ENCODE measurements around the gene GALNT2. TPM values are rescaled to one million over a fixed set of nuclear protein-coding genes. Genes with fewer than 3 reads are reported as not detected.

The GALNT2 gene
- total RNA-seq, 1 donor from 2014 or later = 66.3 TPM

GRCh38 chr1:230153641-230154296 is 86.7 kb downstream of the GALNT2 start:
- Mint-ChIP-seq H3K27me3 (no peaks in the 10 kb centered on the region), H3K27ac (peak overlapping the region; percentile 50), H3K36me3 (peaks cover 12% of the 10 kb centered on the region), H3K4me1 (ENCODE audit: unreplicated experiment) (peaks cover 59% of the 10 kb centered on the region), H3K9me3 (peaks cover 9% of the 10 kb centered on the region), H3K4me3 (peak overlapping the region; percentile 22)
- no peak for DNase-seq (ENCODE audit: extremely low spot score, unreplicated experiment)
- TF ChIP-seq CTCF (conservative IDR thresholded peaks at IDR 0.05) = no peak

GRCh38 chr1:230155021-230155420 is 88.0 kb downstream of the GALNT2 start:
- TF ChIP-seq CTCF (conservative IDR thresholded peaks at IDR 0.05) = no peak
- H3K4me3 Mint-ChIP-seq = no peak overlapping the region
- no peak overlapping the region for H3K27ac Mint-ChIP-seq
- no peak for DNase-seq (ENCODE audit: extremely low spot score, unreplicated experiment)
- peaks cover 9% of the 10 kb centered on the region for H3K9me3 Mint-ChIP-seq
- peaks cover 12% of the 10 kb centered on the region for H3K36me3 Mint-ChIP-seq
- H3K4me1 Mint-ChIP-seq (ENCODE audit: unreplicated experiment) = peaks cover 60% of the 10 kb centered on the region
- H3K27me3 Mint-ChIP-seq = no peaks in the 10 kb centered on the region

- Mint-ChIP-seq H3K9me3 (peaks cover 9% of the 10 kb centered on the region), H3K27ac (peak overlapping the region; percentile 41), H3K4me1 (ENCODE audit: unreplicated experiment) (peaks cover 56% of the 10 kb centered on the region), H3K27me3 (no peaks in the 10 kb centered on the region), H3K4me3 (no peak overlapping the region), H3K36me3 (peaks cover 12% of the 10 kb centered on the region)
- DNase-seq (ENCODE audit: extremely low spot score, unreplicated experiment) = no peak
- no peak for TF ChIP-seq CTCF (conservative IDR thresholded peaks at IDR 0.05)
Observed at GRCh38 chr1:230156068-230156467, 89.0 kb downstream of the GALNT2 start.

GRCh38 chr1:230156536-230156935 is 89.5 kb downstream of the GALNT2 start:
- TF ChIP-seq CTCF (conservative IDR thresholded peaks at IDR 0.05) = no peak
- Mint-ChIP-seq H3K36me3 (peaks cover 12% of the 10 kb centered on the region), H3K27ac (no peak overlapping the region), H3K4me1 (ENCODE audit: unreplicated experiment) (peaks cover 56% of the 10 kb centered on the region), H3K27me3 (no peaks in the 10 kb centered on the region), H3K4me3 (no peak overlapping the region), H3K9me3 (peaks cover 9% of the 10 kb centered on the region)
- no peak for DNase-seq (ENCODE audit: extremely low spot score, unreplicated experiment)

- H3K4me3 Mint-ChIP-seq = no peak overlapping the region
- peaks cover 9% of the 10 kb centered on the region for H3K9me3 Mint-ChIP-seq
- no peak for TF ChIP-seq CTCF (conservative IDR thresholded peaks at IDR 0.05)
- peak overlapping the region; percentile 64 for H3K27ac Mint-ChIP-seq
- no peak for DNase-seq (ENCODE audit: extremely low spot score, unreplicated experiment)
- H3K36me3 Mint-ChIP-seq = peaks cover 12% of the 10 kb centered on the region
- peaks cover 54% of the 10 kb centered on the region for H3K4me1 Mint-ChIP-seq (ENCODE audit: unreplicated experiment)
- H3K27me3 Mint-ChIP-seq = no peaks in the 10 kb centered on the region
Observed at GRCh38 chr1:230157420-230158390, 90.7 kb downstream of the GALNT2 start.

Measured in type B pancreatic cell (in vitro differentiated cells).